ENCODE results near the gene RNF214. TPM values are rescaled to one million over a fixed set of nuclear protein-coding genes. Genes with fewer than 3 reads are reported as not detected.
A peak's percentile ranks its signal among the peaks of the same experiment; 100 is the strongest.
"Not testable (repeated sequence)": the region's sequence is repeated elsewhere in the genome, so short reads cannot be mapped to it uniquely, and the experiment has no call there.

Gene RNF214
- total RNA-seq, 1 donor from 2014 or later = 21.6 TPM

DNA sequence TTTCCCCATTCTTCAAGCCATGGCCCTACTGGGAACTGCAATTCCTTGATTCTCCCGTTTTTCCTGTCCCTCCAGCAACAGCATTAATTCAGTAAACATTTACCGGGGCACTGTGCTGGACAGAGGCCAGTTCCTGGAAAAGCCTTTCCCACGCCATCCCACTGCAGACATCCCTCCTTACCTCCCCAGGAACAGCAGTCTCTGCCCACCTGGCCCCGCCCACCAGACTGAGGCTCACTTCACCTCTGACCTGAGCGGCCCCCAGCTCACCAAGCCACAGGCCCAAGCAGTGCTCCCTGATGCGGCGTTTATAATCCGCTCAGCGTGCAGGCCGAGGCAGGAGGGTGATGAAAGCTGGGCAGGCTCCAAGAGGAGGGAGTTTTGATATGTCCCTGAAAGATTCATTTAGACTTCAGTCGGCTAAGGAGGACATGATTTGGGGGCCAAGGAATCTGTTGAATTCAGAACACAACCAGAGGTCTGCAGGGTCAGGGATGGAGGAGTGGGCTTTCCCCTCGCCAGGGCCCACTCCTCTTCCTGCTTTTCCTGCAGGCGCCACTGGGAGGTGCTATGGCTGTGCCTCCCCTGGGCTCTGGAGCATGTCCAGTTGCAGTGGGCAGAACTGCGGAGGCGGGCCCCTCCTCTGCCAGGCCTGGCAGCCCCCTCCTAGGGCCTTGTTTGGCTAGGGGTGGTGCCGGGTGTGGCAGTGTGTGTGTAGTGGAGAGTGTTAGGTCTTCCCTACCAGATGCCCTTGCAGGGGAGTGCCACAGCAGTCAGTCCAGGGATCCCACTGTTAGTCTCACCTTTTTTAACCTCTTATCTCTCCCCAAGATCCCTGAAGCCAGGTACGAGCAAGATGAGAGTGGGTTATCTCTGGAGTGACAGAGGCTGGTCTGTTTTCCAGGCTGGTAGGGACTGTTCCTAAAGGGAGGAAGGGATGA, 34.7 kb upstream of the RNF214 start:
- no peak for DNase-seq (ENCODE audit: low read depth)

GRCh38 chr11:117198613-117199012, 33.9 kb upstream of the RNF214 start:
- DNase-seq (ENCODE audit: low read depth) = no peak

DNA sequence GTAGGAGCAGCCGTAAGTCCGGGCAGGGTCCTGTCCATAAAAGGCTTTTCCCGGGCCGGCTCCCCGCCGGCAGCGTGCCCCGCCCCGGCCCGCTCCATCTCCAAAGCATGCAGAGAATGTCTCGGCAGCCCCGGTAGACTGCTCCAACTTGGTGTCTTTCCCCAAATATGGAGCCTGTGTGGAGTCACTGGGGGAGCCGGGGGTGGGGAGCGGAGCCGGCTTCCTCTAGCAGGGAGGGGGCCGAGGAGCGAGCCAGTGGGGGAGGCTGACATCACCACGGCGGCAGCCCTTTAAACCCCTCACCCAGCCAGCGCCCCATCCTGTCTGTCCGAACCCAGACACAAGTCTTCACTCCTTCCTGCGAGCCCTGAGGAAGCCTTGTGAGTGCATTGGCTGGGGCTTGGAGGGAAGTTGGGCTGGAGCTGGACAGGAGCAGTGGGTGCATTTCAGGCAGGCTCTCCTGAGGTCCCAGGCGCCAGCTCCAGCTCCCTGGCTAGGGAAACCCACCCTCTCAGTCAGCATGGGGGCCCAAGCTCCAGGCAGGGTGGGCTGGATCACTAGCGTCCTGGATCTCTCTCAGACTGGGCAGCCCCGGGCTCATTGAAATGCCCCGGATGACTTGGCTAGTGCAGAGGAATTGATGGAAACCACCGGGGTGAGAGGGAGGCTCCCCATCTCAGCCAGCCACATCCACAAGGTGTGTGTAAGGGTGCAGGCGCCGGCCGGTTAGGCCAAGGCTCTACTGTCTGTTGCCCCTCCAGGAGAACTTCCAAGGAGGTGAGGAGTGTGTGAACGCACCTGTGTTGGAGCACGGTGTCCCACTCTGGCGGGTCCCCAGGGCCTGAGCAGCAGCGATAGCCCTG, 33.2 kb upstream of the RNF214 start, which contains the start of gene TAGLN:
TAGLN (plus strand) TSS at position 318 of the 863 bp plus-strand sequence. CDS start 3,644 bp downstream, outside the sequence.
- peak; percentile 53 for DNase-seq (ENCODE audit: low read depth)

- DNase-seq (ENCODE audit: low read depth) = no peak
Observed at GRCh38 chr11:117199916-117200812, 32.3 kb upstream of the RNF214 start.

- no peak for DNase-seq (ENCODE audit: low read depth)
Observed at GRCh38 chr11:117200813-117201657, 31.4 kb upstream of the RNF214 start.

- no peak for DNase-seq (ENCODE audit: low read depth)
Observed at GRCh38 chr11:117201658-117202305, 30.7 kb upstream of the RNF214 start.

GRCh38 chr11:117202386-117203068, 29.9 kb upstream of the RNF214 start:
- no peak for DNase-seq (ENCODE audit: low read depth)

DNA sequence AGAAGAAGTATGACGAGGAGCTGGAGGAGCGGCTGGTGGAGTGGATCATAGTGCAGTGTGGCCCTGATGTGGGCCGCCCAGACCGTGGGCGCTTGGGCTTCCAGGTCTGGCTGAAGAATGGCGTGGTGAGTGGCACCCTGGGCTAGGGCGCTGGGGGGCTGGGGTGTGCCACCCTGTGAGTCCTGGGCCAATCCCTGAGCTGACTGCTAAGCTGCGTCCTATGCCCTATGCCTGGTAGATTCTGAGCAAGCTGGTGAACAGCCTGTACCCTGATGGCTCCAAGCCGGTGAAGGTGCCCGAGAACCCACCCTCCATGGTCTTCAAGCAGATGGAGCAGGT, 29.4 kb upstream of the RNF214 start:
- no peak for DNase-seq (ENCODE audit: low read depth)

- DNase-seq (ENCODE audit: low read depth) = no peak
Observed at GRCh38 chr11:117204283-117205080, 28.0 kb upstream of the RNF214 start.

- no peak for DNase-seq (ENCODE audit: low read depth)
Observed at GRCh38 chr11:117205211-117205818, 27.2 kb upstream of the RNF214 start.

DNA sequence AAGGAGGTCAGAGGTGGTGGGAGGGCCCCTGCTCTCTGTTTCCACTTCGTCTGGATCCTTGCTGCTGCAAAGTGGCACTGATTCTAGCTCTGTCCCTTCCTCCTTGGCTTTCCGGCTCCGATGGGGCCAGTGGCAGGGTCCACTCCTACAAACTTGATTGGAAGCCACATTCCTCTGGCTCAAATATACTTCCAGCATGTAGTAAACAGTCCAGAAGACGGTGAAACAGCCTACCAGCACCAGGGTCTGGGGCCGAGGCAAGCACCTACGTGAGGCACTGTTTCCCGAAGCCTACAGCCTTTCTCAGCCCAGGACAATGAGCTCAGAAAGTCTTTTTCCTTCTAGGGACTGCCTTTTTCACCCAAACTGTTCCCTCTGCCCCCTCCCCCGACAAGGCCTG, 26.4 kb upstream of the RNF214 start:
- not testable (repeated sequence) for DNase-seq (ENCODE audit: low read depth)

DNA sequence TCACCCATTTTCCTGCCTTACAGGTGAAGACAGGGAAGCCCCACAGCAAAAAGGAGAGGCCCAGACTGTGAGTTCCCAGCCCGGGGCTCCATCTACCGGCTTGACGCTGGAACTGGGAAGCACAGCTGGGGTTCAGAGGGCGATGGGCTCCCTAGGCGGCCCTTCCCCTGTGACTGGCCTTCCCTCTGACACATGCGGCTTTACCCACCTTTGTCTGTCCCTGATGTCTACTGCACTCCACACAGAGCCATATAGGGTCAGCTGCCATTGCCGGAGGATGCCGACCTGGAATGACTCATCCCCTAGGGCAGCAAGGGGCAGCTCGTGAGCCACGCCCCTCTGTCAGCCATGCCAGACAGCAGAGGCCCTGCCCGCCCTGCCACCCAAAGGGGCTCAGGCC, 25.6 kb upstream of the RNF214 start:
- not testable (repeated sequence) for DNase-seq (ENCODE audit: low read depth)

GRCh38 chr11:117207481-117207880, 25.0 kb upstream of the RNF214 start:
- DNase-seq (ENCODE audit: low read depth) = not testable (repeated sequence)

DNA sequence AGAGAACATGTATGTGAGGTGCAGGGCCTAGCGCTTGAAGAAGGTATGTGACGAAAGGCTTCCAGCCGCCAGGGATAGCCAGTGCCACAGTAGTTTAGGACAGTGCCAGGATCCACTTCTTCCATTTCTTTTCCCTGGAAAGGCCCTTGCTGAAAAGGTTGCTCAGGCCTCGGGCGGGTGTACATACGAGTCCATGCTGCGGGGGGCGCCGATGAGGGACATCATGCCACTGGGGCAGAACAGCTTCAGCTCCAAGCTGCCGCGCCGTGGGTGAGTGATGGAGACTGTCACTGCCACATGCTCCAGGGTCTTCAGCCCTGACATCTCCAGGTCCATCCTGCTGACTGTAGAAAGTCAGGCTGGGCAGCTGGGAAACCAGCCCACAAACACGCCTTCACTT, 23.8 kb upstream of the RNF214 start:
- not testable (repeated sequence) for DNase-seq (ENCODE audit: low read depth)

GRCh38 chr11:117209351-117210125, 22.9 kb upstream of the RNF214 start:
- not testable (repeated sequence) for DNase-seq (ENCODE audit: low read depth)

DNA sequence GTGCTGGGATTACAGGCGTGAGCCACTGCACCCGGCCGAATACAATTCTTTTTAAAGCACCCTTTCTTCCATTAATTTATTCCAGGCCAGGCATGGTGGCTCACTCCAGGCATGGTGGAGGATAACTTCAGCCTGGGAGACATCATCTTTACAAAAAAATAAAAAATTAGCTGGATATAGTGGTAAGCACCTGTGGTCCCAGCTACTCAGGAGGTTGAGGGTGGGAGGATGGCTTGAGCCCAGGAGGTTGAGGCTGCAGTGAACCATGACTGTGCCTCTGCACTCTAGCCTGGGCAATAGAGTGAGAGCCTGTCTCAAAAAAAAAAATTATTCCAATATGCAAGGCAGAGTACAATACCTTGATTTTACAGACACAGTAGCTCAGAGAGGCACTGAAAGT, 21.9 kb upstream of the RNF214 start:
- DNase-seq (ENCODE audit: low read depth) = no peak

GRCh38 chr11:117212697-117213355, 19.6 kb upstream of the RNF214 start:
- no peak for DNase-seq (ENCODE audit: low read depth)

Data from renal cortical epithelial cell (primary cell).